PFSK-1 (cell line): ENCODE measurements around the gene XPO6.

Experiments
- FOXP2 ChIP-seq: optimal IDR thresholded peaks from 2 replicates; pipeline ENCODE3; 2011; ENCODE audit warnings: borderline replicate concordance, control low read depth, inconsistent platforms; ENCODE audit not compliant: insufficient read depth; ENCODE audit errors: extremely low read length, extremely low read depth
- POLR2AphosphoS5 ChIP-seq: IDR thresholded peaks from 2 replicates; pipeline ENCODE4 v1.6.1; 2012; ENCODE audit warnings: low read depth, mild to moderate bottlenecking, control low read depth, low read length, moderate library complexity
- REST ChIP-seq, 2 experiments: IDR thresholded peaks; 2 replicates each; pipeline versions ENCODE4 v1.6.1 to v1.8.0; 2011 to 2012; ENCODE audit warnings: low read depth in 2 of 2, low read length in 2 of 2, control low read depth in 1 of 2, inconsistent platforms in 1 of 2, mild to moderate bottlenecking in 1 of 2, moderate library complexity in 1 of 2; ENCODE audit not compliant: insufficient read depth in 1 of 2
- SIN3A ChIP-seq: IDR thresholded peaks from 2 replicates; pipeline ENCODE4 v1.6.1; 2012; ENCODE audit warnings: mild to moderate bottlenecking, low read length, moderate library complexity, borderline replicate concordance; ENCODE audit not compliant: insufficient read depth
- TAF1 ChIP-seq: IDR thresholded peaks from 2 replicates; pipeline ENCODE4 v1.6.1; 2012; ENCODE audit warnings: low read length, control low read depth, borderline replicate concordance; ENCODE audit not compliant: insufficient read depth

Gene XPO6

GRCh38 chr16:28189245-28189644, 22.5 kb downstream of the XPO6 start:
- TF ChIP-seq TAF1, result no peak
- TF ChIP-seq SIN3A, result no peak
- TF ChIP-seq REST (IDR thresholded peaks at IDR 0.05; ENCODE audit: insufficient read depth in 1 of 2, low read depth in 2 of 2, low read length in 2 of 2), result no peak
- no peak for TF ChIP-seq POLR2AphosphoS5
- TF ChIP-seq FOXP2, result no peak

GRCh38 chr16:28188085-28188916, 23.5 kb downstream of the XPO6 start:
- TF ChIP-seq SIN3A, result no peak

GRCh38 chr16:28187595-28188004, 24.2 kb downstream of the XPO6 start:
- TF ChIP-seq POLR2AphosphoS5, result no peak
- TF ChIP-seq SIN3A, result no peak
- TF ChIP-seq REST (IDR thresholded peaks at IDR 0.05; ENCODE audit: insufficient read depth in 1 of 2, low read depth in 2 of 2, low read length in 2 of 2), result no peak
- TF ChIP-seq FOXP2, result no peak

GRCh38 chr16:28186752-28187151, 25.0 kb downstream of the XPO6 start:
- no peak for TF ChIP-seq POLR2AphosphoS5
- no peak for TF ChIP-seq TAF1
- TF ChIP-seq SIN3A, result no peak
- no peak for TF ChIP-seq REST (IDR thresholded peaks at IDR 0.05; ENCODE audit: insufficient read depth in 1 of 2, low read depth in 2 of 2, low read length in 2 of 2)
- no peak for TF ChIP-seq FOXP2

- TF ChIP-seq REST (IDR thresholded peaks at IDR 0.05; ENCODE audit: insufficient read depth in 1 of 2, low read depth in 2 of 2, low read length in 2 of 2) (no peak), SIN3A (no peak), TAF1 (no peak), POLR2AphosphoS5 (no peak), FOXP2 (no peak)
Observed at GRCh38 chr16:28185696-28186095, 26.1 kb downstream of the XPO6 start.
